ENCODE data around the gene ITIH2.
"Not testable (repeated sequence)": the region's sequence is repeated elsewhere in the genome, so short reads cannot be mapped to it uniquely, and the experiment has no call there.

The ITIH2 gene

GRCh38 chr10:7706534-7707073 lies 3.5 kb downstream of the ITIH2 start:
- DNase-seq (ENCODE audit: low read depth, low spot score): no peak
- no peak for TF ChIP-seq CTCF (IDR thresholded peaks at IDR 0.05; ENCODE audit: insufficient read depth, low read length, missing control alignments)
- ChIA-PET POLR2A (no interaction called here), CTCF (no interaction called here)
- no peak overlapping the region for H3K4me3 ChIP-seq (ENCODE audit: low read depth, low read length)

- ChIA-PET CTCF (no interaction called here), POLR2A (no interaction called here)
- TF ChIP-seq CTCF (IDR thresholded peaks at IDR 0.05; ENCODE audit: insufficient read depth, low read length, missing control alignments): no peak
- no peak overlapping the region for H3K4me3 ChIP-seq (ENCODE audit: low read depth, low read length)
- no peak for DNase-seq (ENCODE audit: low read depth, low spot score)
Observed at GRCh38 chr10:7707102-7707501, 4.0 kb downstream of the ITIH2 start.

- POLR2A ChIA-PET: no interaction called here
- DNase-seq (ENCODE audit: low read depth, low spot score): no peak
- TF ChIP-seq CTCF (IDR thresholded peaks at IDR 0.05; ENCODE audit: insufficient read depth, low read length, missing control alignments): no peak
- CTCF ChIA-PET: interaction anchor here (1.3 kb wide), 1 partner anchor 21 kb away, joined by 6 read pairs; no protein-coding TSS in a partner anchor
- no peak overlapping the region for H3K4me3 ChIP-seq (ENCODE audit: low read depth, low read length)
Observed at GRCh38 chr10:7707858-7708622, 4.9 kb downstream of the ITIH2 start.

GRCh38 chr10:7708832-7709231 lies 5.7 kb downstream of the ITIH2 start:
- DNase-seq (ENCODE audit: low read depth, low spot score): no peak
- ChIA-PET CTCF (interaction anchor here (1.3 kb wide), 1 partner anchor 22 kb away, joined by 6 read pairs; no protein-coding TSS in a partner anchor), POLR2A (no interaction called here)
- no peak for TF ChIP-seq CTCF (IDR thresholded peaks at IDR 0.05; ENCODE audit: insufficient read depth, low read length, missing control alignments)
- no peak overlapping the region for H3K4me3 ChIP-seq (ENCODE audit: low read depth, low read length)

GRCh38 chr10:7710446-7710845 lies 7.3 kb downstream of the ITIH2 start:
- no peak overlapping the region for H3K4me3 ChIP-seq (ENCODE audit: low read depth, low read length)
- POLR2A ChIA-PET: no interaction called here
- CTCF ChIA-PET: no interaction called here
- TF ChIP-seq CTCF (IDR thresholded peaks at IDR 0.05; ENCODE audit: insufficient read depth, low read length, missing control alignments): no peak
- DNase-seq (ENCODE audit: low read depth, low spot score): no peak

GRCh38 chr10:7711075-7711474 lies 8.0 kb downstream of the ITIH2 start:
- CTCF ChIA-PET; DNase-seq (ENCODE audit: low read depth, low spot score): not testable (repeated sequence)

GRCh38 chr10:7715515-7715914 lies 12.4 kb downstream of the ITIH2 start:
- ChIA-PET CTCF (no interaction called here), POLR2A (no interaction called here)
- H3K4me3 ChIP-seq (ENCODE audit: low read depth, low read length): no peak overlapping the region
- TF ChIP-seq CTCF (IDR thresholded peaks at IDR 0.05; ENCODE audit: insufficient read depth, low read length, missing control alignments): no peak
- DNase-seq (ENCODE audit: low read depth, low spot score): no peak

More at GRCh38 chr10:7711075-7711474, 8.0 kb downstream of the ITIH2 start:
- H3K4me3 ChIP-seq (ENCODE audit: low read depth, low read length); POLR2A ChIA-PET: not testable (repeated sequence)

All from AG04449 (cell line).